ENCODE data around the gene CCDC30. TPM values are rescaled to one million over a fixed set of nuclear protein-coding genes. Genes with fewer than 3 reads are reported as not detected.
A peak's percentile ranks its signal among the peaks of the same experiment; 100 is the strongest.

Gene CCDC30
- total and polyA plus RNA-seq, 9 of the 15 experiments (the other 6 are each of a cell fraction or from before 2014, with no cell fraction given), result 0.05 to 0.91 (median 0.24) TPM

- TF ChIP-seq CEBPZ (IDR thresholded peaks at IDR 0.05; ENCODE audit: borderline replicate concordance, low read depth, low read length) (no peak), RNF219 (CRISPR knock-in tag; IDR thresholded peaks at IDR 0.05) (no peak), DACH1 (IDR thresholded peaks at IDR 0.05; ENCODE audit: partially characterized antibody) (no peak), ZNF224 (CRISPR knock-in tag; IDR thresholded peaks at IDR 0.05) (no peak), POLR2A (conservative IDR thresholded peaks at IDR 0.05) (peak; percentile 88), NCOA2 (IDR thresholded peaks at IDR 0.05; ENCODE audit: partially characterized antibody in 2 of 2) (no peak), HIVEP1 (CRISPR knock-in tag; IDR thresholded peaks at IDR 0.05) (no peak), HSF4 (CRISPR knock-in tag; IDR thresholded peaks at IDR 0.05; ENCODE audit: borderline replicate concordance) (no peak), CSDE1 (IDR thresholded peaks at IDR 0.05) (no peak), ZNF644 (tag; IDR thresholded peaks at IDR 0.05; ENCODE audit: low read depth) (0 out of 2 replicates have a peak, but pooled peaks have one; percentile 41), ILF3 (IDR thresholded peaks at IDR 0.05; ENCODE audit: borderline replicate concordance) (no peak; the same call in 1 of the 2 replicates), CHD4 (IDR thresholded peaks at IDR 0.05; ENCODE audit: insufficient read depth, insufficient replicate concordance, low read depth, low read length, poor library complexity, severe bottlenecking) (no peak), OTX1 (CRISPR knock-in tag; IDR thresholded peaks at IDR 0.05) (no peak), FOXA3 (CRISPR knock-in tag; conservative IDR thresholded peaks at IDR 0.05 in 1 of 2, IDR thresholded peaks at IDR 0.05 in 1 of 2) (no peak), TAF7 (tag; IDR thresholded peaks at IDR 0.05) (peak; percentile 67; the same call in 1 of the 2 replicates)
- TF ChIP-seq, protein P1, sequence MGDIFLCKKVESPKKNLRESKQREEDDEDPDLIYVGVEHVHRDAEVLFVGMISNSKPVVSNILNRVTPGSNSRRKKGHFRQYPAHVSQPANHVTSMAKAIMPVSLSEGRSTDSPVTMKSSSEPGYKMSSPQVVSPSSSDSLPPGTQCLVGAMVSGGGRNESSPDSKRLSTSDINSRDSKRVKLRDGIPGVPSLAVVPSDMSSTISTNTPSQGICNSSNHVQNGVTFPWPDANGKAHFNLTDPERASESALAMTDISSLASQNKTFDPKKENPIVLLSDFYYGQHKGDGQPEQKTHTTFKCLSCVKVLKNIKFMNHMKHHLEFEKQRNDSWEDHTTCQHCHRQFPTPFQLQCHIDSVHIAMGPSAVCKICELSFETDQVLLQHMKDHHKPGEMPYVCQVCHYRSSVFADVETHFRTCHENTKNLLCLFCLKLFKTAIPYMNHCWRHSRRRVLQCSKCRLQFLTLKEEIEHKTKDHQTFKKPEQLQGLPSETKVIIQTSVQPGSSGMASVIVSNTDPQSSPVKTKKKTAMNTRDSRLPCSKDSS (IDR thresholded peaks at IDR 0.05; ENCODE audit: low read depth, partially characterized antibody), result no peak
These were observed 6.9 kb upstream of the CCDC30 start, which contains the start of the genes PPCS and ZMYND12 (continued) for GRCh38 chr1:42456010-42456753.
